GM21528 (cell line): Measurements from ENCODE around the gene ZNF837.
A peak's percentile ranks its signal among the peaks of the same experiment; 100 is the strongest.
"Not testable (repeated sequence)": the region's sequence is repeated elsewhere in the genome, so short reads cannot be mapped to it uniquely, and the experiment has no call there.

ENCODE experiments used
- ATAC-seq: cut with Tn5 transposase; IDR thresholded peaks from one replicate; pipeline ENCODE4 v1.9.1; 2021; ENCODE audit warnings: mild to moderate bottlenecking, moderate library complexity; ENCODE audit not compliant: unreplicated experiment, low FRiP score

ZNF837 gene

GRCh38 chr19:58380662-58381459 is at the start of gene ZNF837:
Gene ZNF837, minus strand, starts transcription at chr19:58381030. Its CDS starts 11,698 bp downstream, at chr19:58369332.
- peak; percentile 77 for ATAC-seq

GRCh38 chr19:58429745-58430144 is 48.9 kb upstream of the ZNF837 start:
- no peak for ATAC-seq

DNA sequence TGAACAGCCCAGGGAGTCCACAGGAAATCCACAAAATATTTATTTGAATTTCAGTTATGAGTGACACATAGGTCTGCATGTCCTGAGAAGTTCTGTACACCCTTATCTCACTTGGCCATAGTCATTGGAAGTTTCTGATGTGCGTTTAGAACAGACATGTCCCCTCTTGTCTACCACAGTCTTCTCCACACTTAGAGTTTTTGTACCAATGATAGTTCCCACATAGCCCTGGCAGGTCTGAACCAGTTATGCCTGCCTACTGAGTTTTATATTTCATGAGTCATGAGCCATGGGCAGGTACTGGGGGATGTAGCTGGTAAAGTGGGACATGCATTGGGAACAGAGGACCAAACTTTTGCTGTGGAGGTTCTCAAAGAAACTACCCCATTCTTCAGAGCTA is 47.8 kb upstream of the ZNF837 start:
- no peak for ATAC-seq

DNA sequence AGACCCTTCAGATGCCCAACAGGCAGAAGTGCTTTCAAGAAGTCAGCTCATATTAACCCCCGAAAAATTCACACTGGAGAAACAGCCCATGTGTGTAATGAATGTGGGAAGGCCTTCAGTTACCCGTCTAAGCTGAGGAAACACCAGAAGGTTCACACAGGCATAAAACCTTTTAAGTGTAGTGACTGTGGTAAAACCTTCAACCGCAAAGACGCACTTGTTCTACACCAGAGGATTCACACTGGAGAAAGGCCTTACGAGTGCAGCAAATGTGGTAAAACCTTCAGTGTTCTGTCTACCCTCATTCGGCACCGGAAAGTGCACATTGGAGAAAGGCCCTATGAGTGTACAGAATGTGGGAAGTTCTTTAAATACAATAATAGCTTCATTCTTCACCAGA is 36.2 kb upstream of the ZNF837 start:
- no peak for ATAC-seq

DNA sequence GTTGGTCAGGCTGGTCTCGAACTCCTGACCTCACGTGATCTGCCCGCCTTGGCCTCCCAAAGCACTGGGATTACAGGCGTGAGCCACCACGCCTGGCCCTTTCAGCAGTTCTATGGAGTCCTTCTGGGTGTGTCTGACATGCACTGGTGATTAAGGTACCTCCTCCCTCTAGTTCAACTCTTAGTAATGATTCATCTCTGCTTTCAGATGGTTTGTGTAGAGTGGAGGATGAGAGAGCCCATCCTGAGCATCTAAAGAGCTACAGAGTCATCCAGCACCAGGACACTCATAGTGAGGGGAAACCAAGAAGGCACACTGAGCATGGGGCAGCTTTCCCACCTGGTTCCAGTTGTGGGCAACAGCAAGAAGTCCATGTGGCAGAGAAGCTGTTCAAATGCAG is 35.8 kb upstream of the ZNF837 start:
- ATAC-seq: no peak

DNA sequence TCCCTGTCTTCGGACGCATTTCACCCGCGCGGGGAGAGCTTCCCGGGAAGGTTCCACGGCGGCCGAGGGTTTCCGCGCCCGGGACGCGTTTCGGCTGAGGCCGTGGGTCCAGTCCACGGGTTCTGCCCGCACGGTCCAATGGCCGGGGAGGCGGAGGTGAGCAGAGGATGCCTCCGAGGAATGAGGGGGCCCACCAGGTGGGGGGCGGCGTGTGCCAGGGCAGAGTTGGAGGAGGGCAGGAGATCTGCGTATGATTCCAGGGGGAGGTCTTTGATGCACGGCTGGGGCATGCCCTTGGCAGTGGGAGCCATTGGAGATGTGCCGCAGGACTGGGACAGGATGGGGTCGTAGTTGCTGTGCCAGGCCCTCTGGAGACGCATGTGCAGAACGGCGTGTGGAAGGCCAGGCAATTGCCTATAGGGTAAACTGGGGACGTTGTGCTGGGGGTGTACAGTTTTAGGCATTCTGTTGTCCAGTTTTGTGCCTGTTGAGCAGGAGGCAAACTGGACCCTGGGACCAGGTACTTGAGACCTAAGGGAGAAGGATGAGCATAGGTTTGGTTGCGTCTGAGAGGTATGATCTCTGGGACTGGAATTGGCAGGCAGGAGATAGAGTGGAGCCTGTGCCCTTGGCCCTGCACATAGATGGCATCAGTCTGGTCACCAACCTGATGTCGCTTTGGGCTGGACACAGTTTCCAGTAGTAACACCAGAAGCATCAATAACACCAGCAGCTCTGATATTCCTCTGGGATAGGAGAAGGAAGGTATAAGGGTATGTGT is 28.4 kb upstream of the ZNF837 start:
- ATAC-seq: peak; percentile 16

DNA sequence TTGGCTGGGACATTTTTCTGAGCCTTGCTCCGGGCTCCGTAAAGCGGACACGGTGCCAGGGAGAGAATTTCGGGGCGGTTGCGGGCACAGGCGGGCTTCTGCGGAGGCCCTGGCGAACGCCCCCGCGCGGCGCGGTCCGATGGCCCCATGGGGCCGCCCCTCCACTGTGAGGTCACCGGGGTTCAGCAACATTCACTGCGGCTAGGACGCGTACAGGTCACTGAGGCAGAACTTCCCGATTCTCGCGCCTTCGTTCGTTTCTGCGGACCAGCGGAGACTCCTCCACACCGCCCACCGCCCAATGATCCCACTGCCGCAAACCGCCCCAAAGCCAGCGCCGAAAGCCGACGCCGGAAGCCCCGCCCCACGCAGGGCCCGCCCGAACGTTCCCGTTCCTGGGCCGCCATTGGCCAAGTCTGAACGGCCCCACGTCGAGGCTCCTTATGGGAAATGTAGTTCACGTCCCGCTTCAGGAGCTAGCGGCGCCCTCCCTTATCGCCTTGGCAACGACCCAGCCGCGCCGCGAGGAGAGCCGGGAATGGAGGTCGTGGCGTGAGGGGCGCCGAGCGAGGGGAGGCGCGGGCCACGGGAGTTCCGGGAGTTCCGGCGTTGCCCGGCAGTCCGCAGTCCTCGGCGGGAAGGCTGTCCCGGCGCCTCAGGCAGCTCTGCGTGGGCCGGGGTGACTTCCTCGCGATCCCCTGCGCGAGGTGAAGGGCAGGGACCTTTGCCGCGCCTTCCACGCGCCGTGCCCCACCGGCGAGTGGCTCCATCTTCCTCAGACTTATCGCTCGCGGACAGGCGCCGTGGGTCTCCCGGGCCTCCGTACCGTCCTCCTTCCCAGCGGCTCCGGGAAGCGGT is 27.6 kb upstream of the ZNF837 start, which contains the start of gene ZNF584:
Gene ZNF584, plus strand, starts transcription at position 498 of the 858 bp plus-strand sequence. CDS start 499 bp downstream, outside the sequence.
- peak; percentile 84 for ATAC-seq

- ATAC-seq: peak; percentile 9
These were observed 26.9 kb upstream of the ZNF837 start for GRCh38 chr19:58407658-58408151.

- no peak for ATAC-seq
These were observed 26.2 kb upstream of the ZNF837 start for GRCh38 chr19:58406818-58407657.

- not testable (repeated sequence) for ATAC-seq
These were observed 23.2 kb upstream of the ZNF837 start for GRCh38 chr19:58403920-58404478.

DNA sequence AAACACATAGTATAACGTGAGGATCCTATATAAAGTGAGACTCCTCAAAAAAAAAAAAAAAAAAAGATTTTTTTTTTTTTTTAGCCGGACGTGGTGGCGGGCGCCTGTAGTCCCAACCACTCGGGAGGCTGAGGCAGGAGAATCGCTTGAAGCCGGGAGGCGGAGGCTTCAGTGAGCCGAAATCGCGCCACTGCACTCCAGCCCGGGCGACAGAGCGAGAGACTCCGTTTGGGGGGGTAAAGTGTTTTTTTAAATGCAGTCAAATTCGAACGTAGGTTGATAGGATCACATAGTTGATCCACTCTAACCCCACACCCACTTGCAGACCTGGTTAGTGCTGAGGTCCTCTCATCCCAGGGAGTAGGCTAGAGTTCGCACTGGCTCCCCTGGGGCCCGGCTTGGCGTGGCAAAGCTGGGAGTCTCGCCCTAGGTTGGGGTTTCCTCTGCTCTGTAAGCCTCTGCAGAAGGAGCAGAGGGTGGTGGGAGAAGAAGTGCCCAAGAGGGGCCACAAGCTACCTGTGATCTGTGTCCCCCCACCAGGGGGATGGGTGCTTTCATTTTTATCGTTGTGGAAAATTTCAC is 21.1 kb upstream of the ZNF837 start:
- no peak for ATAC-seq

GRCh38 chr19:58400916-58401839 is 20.3 kb upstream of the ZNF837 start:
- peak; percentile 95 for ATAC-seq

- ATAC-seq: no peak
These were observed 19.6 kb upstream of the ZNF837 start for GRCh38 chr19:58400316-58400915.

DNA sequence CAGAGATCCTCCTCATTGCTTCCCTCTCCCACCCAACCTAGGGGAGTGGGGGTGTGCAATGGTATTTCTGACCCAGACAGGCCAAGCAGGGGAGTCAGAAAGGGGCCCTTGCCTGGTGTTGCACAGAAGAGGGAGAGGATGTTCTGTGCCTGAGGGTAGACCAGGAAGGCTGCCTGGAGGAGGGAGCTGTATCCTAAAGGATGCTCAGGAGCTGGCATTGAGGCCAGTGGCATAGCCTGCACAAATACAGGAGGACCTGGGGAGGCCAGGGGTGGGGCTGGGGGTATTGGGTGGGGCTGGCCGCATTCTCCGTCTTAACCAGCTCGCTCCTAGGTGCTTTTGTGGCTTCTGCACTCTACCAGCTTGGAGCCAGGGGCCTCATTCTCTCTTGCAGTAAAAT is 19.1 kb upstream of the ZNF837 start:
- no peak for ATAC-seq

- no peak for ATAC-seq
These were observed 17.7 kb upstream of the ZNF837 start for GRCh38 chr19:58398545-58398944.

- ATAC-seq: no peak
These were observed 17.3 kb upstream of the ZNF837 start for GRCh38 chr19:58398087-58398486.

DNA sequence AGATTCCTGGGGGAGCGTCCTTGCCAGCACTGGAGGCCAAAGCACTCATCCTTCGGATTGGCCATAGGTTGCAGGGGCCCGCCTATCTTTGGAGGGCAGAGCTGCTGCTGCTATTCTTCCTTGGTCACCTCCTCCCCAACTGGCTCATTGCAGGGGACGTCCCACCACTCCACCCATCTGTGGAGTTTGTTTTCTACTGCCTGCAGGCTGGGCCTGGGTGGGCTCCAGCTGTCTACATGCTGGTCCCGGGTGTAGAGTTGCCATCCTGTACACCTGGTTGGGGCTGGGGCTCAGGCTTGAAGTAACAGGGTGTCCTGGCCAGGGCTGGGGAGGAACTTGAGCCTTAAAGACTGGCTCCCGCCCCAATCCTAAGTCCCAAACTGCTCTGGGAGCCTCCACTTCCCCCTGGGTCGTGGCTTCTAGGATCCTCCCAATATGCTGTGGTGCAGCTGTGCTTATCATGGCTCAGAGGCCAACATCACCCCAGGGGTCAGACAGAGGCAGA is 16.8 kb upstream of the ZNF837 start:
- ATAC-seq: no peak
